Activated T-helper 9 cell treated with anti-CD3 and anti-CD28 coated beads, Interleukin-2, amount 50 U/mL, for 16 hours (primary cell): ENCODE results near the gene SPINK14.

Experiments used
- DNase-seq: peaks from one replicate; pipeline ENCODE4 v3.0.0-alpha.2; 2020; ENCODE audit warnings: low read depth

SPINK14 gene, protein sequence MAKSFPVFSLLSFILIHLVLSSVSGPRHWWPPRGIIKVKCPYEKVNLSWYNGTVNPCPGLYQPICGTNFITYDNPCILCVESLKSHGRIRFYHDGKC

DNA sequence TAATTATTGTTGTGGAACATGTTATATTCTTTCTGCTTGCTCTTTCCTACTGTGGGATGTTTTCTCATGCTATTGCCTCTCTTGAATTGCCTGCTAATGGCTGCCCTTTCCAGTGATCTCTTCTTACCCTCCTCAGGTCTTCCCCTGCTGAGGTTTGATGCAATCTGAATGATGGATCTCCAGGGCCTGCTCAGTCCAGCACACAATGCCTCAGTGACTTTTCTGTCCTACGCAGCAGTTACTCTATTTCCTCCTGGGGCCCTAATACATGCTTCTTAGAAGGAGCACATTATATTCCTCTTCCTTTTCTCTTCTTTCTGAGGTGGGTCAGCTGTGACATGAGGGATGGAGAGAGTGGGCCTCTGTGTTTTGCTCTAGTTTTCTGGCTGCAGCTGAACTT lies at the start of gene SPINK14:
TSS of gene SPINK14 (plus strand) at position 301 of the 400 bp plus-strand sequence. CDS start 1,187 bp downstream, outside the sequence.
- DNase-seq = no peak

DNA sequence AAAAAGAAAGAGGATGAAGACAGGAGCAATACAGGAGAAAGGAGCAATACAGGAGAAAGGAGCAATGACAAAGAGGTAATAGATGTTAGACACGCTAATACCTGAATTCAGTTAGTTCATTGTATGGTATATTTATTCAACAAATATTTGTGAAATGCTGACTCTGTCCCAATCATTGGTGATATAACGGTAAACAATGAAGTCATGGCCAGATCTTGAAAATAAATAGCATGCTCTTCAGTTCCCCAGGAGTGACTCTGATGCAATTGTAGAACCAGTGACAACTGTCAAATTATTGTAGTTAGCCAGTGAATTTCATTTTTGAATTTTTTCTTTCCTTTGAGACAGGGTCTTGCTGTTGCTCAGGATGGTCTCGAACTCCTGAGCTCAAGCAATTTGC lies 48.0 kb upstream of the SPINK14 start:
- no peak for DNase-seq

DNA sequence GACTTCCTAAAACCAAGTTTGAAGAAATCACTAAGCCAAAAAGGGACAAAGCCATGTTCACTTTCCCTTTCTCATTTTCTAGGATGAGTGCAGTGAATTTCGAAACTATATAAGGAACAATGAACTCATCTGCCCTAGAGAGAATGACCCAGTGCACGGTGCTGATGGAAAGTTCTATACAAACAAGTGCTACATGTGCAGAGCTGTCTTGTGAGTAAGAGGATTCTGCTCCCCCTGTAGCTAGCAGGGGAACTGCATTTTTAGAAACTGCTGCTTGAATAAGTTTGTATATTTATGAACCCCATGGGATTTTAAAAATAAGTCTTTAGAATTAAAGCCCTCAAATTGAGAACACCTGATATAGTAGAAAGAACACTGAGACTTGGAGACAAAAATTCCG lies 42.7 kb upstream of the SPINK14 start:
- DNase-seq = no peak

DNA sequence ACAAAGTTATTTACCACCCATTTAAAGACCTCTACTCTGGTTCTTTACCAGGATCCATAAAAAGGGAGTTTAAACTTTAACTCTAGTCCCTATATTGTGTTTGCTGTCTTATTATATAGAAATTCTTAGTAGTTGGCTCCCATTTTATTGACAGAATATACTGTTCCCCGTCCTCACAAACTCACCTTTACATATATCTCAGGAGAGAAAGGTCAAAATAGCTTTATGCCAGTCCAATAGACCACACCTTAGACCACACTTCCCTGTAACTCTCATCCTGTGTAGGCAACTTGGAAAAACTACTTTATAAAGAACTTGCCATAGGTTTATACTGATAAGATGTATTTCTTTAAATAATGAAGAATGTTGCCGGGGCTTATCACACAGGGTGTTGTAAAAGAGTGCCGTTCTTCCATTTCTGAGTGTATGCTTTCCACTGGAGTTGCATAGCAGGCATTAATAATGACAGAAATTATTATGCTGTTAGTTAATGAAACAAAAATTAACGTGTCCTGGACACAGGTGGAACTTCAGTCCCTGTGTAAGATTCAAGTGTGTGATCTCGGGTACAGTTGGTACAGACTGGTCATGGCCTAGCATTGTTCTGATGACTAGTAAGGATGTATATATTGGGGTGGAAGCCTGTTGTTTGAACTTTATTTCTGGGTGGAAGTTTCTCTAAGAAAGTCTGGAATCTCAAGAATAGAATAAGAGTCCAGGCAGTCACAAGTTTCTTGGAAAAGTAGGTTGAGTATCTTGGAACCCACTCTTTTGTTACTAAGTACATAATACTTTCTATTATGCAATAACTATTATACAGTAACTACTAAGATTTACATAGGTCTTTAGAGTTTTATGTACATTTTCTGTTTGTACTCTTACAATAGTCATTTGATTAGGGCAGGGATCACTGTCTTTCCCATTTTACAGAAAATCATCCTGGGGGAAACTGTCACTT lies 33.0 kb upstream of the SPINK14 start:
- no peak for DNase-seq

DNA sequence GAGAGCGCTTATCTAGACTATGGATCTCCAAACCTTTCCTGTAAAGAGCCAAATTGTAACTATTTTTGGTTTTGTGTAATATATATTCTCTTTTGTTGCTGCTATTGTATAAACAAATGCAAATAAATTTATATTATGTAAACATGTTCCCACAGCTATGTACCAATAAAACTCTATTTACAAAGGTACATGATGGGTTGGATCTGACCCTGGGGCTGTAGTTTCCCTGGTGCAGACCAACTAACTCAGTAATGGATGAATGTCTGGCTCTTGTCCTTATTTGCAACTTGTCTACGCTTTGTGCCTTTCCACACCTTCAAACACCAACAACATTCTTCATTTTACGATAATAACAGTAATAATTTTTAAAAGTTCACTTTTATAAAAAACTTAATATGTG lies 27.5 kb upstream of the SPINK14 start:
- DNase-seq = no peak

DNA sequence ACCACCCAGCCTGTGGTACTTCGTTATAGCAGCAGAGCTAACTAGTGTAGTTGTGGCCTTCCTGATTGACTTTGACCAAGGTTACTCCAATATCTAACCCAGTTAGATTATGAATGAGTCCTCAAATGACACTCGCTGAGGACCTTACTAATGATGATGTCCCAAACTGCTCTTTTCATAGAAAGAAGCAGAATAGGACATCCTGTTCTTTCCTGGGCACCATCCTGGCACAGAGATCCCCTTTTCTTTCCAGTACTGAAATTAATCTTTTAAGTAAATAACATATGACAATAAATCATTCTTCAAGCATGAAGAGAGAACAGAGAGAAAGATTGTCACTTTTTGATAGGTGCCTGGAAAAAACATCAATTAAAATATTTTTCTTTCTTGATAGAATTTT lies 26.7 kb upstream of the SPINK14 start:
- DNase-seq = no peak

DNA sequence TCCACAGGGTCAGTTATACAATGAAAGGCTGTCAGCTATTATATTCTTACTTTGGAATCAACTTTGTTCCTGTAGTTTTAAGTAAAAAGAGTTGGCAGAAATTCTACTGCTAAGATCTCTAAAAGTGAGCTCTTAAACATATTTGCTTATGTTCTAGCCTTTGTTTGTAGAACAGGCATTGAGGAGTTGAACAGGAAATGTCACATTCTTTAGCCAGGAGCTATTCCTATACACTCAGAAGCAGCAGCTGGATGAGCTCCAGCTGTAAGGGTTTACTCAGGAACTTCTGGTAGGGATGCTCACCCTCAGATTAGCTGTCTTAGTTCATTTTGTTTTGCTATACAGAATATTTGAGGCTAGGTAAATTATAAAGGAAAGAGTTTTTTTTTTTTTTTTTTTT lies 22.4 kb upstream of the SPINK14 start:
- no peak for DNase-seq

DNA sequence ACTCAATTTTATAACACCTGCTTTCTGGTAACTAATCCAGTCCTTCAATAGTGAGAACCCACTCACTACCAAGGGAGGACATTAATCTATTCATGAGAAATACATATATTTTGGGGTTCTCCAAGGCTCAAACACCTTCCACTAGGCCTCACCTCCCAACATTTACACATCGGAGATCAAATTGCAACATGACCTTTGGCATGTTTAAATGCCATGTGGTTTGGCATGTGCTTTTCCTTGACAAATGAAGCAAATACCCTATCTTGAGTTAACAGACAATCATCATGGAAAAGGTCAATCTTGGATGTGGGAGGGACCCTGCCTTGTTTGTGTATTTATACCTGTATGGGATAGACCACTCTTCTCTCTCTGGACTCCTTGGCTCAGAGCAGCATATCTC lies 21.9 kb upstream of the SPINK14 start:
- DNase-seq = no peak

DNA sequence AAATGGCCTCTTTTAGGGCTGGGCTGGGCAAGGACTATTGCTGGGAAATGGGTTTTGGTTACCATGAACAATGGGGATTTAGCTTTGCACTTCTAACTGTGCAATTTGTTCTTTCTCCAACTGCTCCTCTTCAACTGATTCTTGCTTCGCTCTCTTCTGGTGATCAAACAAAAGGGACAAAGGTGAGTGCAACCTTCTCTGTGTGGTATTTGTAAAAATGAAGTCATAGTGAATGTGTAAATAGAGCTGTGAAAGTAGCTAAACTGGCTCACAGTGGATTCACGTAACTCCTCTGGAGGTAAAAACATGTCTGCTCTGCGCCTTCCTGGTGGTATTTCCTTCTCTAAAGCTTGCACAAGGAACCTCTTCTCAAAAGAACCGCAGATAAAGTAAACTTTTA lies 20.9 kb upstream of the SPINK14 start:
- DNase-seq = no peak

DNA sequence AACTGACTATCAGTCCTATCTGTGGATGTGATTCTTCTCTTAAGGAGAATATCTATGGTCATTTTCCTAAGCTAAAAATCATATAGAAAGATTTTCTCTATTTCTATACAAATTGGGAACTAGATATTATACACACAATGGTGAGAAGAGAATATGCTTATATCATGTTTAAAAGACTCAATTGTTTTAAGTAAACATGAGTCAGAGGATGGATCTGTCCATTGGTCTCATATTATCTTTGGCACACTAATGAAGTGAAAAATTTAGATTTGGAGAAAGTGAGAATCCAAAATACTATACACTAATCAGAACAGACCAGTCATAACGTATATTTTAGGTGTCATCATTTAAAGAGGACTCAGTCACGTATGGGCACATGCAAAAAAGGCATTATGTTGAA lies 16.5 kb upstream of the SPINK14 start:
- no peak for DNase-seq

DNA sequence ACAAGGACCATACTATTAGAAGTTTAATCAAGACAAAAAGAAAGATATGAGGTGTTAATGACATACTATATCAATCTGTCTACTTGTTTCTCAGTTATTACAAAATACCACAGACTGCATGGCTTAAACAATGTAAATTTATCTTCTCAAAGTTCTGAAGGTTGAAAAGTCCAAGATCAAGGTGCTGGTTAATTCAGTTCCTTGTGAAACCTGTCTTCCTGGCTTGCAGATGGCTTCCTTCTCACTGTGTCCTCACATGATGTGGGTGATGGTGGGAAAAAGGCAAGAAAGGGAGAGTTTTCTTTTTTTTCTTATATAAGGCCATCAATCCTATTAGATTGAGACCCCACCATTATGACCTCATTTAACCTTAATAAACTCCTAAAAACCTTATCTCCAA lies 15.6 kb upstream of the SPINK14 start:
- no peak for DNase-seq

DNA sequence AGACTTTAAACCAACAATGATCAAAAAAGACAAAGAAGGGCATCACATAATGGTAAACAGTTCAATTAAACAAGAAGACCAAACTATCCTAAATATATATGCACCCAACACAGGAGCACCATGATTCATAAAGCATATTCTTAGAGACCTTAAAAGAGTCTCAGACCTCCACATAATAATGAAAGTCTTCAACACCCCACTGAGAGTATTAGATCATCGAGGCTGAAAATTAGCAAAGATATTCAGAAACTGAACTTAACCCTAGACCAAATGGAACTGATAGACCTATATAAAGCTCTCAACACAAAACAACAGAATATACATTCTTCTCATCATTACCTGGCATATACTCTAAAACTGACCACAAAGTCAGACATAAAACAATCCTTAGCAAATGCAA lies 11.7 kb upstream of the SPINK14 start:
- no peak for DNase-seq

DNA sequence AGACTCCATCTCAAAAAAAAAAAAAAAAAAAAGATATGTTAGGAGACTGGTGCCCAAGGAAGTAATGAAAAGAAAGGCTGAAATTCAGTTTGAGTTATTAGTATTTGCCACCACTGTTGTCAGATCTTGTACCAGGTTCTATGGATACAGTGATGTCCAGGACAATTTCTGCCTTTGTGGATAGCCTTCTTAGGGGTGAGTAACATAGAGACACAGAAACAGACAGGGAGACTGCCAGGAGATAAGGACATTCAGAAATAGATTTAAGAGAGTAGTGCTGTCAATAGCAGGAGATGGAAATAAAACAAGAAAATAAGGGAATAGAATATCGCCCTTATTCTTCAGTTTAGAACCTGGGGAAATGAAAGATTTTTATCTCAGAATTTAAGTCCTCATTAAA lies 6.3 kb upstream of the SPINK14 start:
- DNase-seq = no peak

DNA sequence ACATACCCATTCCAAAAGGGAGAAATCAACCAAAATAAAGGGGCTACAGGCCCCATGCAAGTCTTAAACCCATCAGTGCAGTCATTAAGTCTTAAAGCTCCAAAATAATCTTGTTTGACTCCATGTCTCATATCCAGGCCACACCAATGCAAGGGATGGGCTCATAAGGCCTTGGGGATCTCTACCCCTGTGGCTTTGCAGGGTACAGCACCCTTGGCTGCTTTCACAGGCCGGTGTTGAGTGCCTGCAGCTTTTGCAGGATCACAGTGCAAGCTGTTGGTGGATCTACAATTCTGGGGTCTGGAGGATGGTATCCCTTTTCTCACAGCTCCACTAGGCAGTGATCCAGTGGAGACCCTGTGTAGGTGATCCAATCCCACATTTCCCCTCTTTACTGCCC lies 5.0 kb upstream of the SPINK14 start:
- no peak for DNase-seq

DNA sequence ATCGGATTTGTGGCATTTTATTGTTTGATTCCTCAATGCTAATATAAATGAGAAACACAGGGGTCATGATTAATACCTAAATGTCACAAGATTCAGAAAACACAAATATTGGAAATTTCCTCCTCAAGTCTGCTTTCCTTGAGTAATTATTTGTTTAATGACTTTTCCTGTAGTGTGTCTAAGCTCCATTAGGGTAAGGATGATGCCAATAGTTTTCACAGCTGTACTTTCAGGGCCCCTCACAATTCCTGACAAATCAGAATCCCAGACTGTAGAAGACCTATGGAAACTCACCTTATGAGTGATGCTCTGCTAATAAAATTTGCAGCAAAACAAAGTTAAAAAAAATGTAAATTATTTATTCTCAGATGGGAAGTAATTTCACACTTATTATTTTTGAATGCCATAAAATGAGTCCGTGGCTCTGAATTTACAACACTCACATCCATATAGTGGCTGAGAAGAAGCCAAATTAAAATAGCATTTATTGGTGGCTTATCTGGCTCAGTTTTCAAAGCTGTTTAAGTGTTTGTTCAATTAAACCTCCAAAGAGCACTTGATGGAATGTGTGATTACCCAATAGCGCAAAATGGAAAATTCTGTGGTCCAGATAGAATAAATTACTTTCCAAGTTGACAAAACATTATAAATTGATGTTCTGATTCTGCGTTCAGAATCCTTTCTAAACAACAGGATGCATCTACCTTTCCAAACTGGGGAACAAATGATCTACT lies 1.6 kb upstream of the SPINK14 start:
- DNase-seq = no peak

DNA sequence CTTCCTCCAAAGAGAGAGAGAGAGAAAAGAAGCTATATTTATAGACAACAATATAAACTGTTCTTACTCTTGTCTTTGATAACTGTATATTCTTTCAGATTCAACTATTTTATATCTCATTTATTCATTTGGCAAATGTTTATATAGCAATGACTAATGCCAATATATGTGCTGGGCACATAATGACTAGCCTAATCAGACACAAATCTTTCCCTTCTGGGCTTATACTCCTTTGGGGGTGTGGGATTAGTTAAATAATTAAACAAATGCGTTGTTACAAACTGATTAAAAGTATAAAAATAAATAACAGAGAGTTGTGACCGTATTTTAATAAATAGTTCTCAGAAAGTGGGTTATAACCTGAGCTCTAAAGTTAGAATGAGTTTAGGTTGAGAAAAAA lies 4.0 kb downstream of the SPINK14 start:
- DNase-seq = no peak

DNA sequence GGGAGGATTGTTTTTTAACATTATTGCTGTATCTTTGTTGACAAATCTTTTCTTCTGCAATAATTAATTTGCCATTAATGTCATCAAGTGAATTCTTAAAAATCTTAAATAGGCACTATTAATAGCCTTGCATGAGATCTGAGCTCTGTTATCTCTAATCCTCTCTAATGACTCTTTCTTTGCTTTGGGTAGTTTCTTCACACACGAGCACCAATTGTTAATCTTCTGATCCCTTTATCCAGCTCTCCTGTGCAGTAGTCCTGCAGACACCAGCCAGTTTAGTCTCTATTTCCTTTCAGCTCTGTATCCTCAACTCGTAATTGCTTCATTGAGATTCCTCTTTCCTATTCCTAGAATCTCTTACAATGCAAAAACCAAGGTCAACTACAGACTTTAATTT lies 8.1 kb downstream of the SPINK14 start:
- DNase-seq = no peak

DNA sequence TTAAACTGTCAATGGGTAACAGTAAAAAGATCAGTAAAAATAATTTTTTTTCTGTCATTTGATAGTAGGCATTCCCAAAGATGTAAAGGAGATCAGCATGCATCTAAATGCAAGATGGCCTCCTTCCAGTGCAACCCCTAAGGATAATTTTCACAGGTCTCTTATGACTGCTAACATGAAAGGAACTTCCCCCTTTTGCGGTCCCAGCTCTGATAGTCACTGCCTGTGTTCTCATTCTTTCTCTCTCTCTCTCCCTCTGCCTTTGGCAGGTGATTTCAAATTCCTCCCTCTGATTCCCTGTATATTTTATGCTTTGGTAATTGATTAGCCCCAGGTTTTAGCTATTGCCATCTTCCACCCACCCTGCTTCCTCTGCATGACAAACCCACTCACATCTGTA lies 8.9 kb downstream of the SPINK14 start:
- DNase-seq = no peak

DNA sequence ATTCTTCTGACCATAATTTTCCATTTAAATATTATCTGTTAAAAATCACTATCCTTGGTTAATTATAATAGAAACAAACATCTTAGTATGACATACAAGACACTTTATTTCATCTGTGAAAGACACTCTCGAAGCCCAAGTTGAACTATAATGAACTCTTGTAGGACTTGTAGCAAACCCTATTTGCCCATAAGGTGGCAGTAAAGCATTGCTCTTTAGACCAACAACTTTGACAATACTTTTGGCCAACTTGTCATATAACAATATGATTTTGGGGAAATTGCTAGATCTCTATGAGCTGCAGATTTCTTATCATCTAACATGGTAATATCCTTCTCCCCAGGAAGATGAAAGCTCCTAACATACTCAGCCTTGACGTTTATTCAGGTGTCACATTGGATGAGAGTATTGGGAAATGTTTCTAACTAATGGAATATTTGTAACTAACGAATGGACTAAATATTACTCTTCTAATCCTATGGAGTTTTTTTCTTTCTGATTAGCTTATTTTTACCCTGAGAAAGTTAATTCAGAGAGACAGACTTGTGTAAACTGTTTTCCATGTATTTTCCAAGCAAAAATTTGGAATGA lies 11.0 kb downstream of the SPINK14 start:
- no peak for DNase-seq

DNA sequence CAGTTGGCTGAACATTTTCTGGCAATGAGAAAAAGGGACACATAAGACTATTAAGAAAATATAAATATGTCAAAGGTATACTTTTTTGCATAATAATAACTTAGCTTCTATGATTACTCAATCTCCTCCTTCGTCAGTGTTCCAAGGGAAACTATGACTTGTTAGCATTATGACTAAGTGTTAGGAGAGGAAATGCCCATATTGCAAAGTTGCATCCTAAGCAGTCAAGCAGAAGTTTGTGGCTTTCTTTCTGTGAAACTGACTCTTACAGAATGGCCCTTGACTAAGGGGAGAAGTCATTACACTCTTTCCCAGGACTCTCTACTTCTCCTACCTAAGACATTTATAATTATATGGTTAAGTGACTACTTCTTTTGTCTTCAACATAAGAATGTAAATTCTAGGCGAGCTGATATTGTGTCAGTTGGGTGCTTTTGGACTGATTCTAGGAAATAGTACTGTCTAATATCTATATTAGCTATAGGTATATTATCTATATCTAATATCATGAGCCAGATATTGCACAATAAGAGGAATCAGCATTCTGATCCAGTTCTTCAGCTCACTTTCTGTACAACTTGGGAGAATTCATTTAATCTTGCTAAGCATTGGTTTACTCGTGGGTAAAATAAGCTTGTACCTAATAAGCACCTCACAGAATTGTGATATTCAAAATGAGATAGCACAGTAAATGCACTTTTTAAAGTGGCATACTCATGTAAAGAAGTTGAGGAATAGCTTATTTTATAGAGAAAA lies 18.1 kb downstream of the SPINK14 start:
- no peak for DNase-seq

DNA sequence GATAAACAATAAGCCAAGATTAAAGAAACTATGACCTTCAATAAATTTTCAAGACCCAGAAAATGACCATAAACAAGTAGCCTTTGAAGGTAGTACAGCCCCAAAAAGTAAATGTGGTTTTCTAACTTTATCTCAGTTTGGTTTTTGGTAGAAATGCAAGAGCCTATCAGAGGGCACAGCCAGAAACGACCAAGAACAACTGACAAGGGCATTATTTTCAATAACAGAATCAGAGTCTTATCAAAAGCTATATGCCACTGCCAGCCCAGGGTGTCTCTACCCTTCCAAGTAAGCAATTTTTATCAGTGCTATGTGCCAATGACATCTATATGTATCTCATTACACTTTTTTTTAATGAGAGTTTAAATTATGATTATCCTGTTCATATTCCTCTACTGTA lies 22.7 kb downstream of the SPINK14 start:
- DNase-seq = no peak

DNA sequence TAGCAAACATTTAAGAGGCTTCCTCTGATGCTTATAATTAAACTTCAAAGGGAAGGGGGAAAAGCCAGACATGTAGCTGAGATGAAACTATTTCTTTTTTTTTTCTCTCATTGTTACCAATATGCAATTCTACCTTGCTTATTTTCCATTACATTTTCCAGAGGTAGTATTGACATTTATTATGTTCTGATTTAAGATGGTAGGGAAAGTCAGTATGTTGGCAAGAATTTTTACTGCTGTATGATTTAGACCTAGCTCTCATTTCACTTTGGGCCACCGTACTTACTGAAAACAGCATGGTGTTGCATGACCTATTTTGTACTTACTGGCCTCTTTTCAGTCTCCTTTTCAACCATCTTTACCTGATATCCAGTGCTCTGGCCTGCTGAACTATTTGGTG lies 24.9 kb downstream of the SPINK14 start:
- no peak for DNase-seq
